ENCODE measurements around the gene DACT3.
A peak's percentile ranks its signal among the peaks of the same experiment; 100 is the strongest.

The DACT3 gene

GRCh38 chr19:46665072-46665471, 4.1 kb upstream of the DACT3 start:
- DNase-seq (ENCODE audit: low read depth), result no peak

GRCh38 chr19:46661735-46662592, 982 bp upstream of the DACT3 start:
- peak; percentile 70 for DNase-seq (ENCODE audit: low read depth)

DNA sequence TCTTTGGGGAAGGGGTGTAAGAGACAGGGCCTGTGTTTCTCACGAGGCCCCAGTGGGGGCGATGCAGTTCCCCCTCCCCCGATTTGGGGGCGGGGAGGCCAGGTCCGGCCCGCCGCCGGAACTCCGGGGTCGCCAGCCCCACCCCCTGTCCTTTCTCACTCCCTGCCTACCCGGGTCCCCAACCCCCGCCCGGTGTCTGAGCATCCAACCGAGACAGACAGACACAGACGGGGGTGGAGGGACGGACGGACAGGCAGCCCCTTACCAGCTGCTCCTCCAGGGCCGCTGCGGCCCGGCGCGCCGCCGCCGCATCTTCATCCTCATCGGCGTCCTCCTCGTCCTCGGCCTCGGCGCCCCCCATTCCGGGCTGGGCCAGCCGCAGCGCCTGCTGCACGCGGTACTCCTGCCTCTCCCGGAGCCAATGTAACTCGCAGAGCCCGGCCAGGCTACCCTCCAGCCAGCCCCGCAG, 397 bp downstream of the DACT3 start:
- no peak for DNase-seq (ENCODE audit: low read depth)

GRCh38 chr19:46660008-46660517, 919 bp downstream of the DACT3 start:
- DNase-seq (ENCODE audit: low read depth), result no peak

DNA sequence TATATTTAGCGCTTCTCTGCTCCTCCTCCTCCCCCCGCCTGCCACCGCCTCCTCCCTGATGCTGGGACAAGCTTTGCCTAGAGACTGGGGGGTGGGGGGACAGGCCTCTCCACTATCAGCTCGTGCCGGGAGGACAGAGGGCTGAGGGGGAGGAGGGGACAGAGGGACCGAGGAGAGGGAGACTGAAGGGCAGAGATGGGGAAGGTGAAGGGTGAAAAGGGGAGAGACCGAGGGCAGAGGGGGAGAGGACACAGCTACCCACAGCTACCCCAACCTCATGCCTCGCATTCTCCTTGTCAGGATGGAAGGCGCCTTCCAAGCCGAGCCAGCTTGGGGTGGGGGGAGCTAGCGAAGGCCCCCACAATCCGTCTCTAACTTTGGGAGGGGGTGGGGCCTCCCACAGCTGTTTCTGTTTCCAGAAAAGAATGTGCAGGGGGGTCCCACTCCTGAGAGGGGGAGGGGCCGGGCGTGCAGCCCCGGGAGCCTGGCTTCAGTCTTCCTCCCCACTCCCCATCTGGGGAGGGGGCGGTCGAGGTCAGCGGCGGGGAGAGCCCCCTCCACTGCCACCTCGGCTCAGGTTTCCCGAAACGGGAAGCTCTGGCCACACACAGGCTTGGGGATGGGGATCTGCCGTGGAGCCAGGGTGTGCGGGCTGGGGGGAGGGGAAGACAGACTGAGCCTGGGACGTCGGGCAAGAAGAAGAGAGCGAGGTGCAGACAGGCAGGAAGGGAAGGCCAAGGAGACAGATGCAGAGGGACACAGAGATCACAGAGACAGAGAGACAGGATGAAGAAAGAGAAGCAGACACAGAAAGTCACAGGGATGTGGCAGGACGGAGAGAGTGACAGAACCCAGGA, 1.6 kb downstream of the DACT3 start:
- no peak for DNase-seq (ENCODE audit: low read depth)

DNA sequence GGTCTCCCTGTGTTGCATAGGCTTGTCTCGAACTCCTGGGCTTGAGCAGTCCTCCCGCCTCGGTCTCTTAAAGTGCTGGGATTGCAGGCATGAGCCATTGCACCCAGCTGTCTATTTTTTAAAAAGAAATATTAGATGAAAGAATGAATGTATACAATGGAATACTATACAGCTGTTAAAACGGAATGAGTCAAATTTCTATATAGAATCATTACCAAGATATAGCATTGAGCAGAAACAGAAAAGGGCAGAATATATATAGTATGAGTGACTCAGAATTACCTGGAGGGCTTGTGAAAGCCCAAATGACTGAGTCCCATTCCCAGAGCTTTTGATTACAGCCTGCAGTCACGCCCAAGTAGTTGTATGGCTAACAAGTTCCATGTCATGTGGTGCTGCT, 4.4 kb downstream of the DACT3 start:
- no peak for DNase-seq (ENCODE audit: low read depth)

DNA sequence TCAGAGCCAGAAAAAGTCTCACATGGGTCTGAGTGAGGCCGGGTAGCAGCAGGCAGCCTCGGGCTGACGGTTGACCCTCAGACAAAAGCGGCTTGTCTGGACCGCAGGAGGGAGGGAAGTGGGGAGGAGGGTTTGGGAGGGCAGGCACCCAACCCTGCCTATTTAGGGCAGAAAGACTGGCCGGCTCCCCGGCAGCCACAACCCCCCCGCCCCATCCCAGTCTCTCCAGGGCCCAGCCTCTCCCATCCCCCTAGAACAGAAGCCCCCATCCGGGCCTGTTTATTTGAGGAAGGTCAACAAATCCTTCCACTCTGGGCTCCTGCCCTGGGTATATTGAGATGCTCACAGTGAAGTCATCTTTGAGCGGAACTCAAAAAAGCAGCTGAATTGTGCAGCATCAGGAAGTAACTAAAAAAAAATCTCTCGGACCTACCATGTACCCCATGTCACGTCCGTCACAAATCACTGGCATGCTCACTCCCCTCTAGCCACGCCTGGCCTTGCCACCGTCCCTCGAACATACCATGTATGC, 6.3 kb downstream of the DACT3 start:
- DNase-seq (ENCODE audit: low read depth), result no peak

DNA sequence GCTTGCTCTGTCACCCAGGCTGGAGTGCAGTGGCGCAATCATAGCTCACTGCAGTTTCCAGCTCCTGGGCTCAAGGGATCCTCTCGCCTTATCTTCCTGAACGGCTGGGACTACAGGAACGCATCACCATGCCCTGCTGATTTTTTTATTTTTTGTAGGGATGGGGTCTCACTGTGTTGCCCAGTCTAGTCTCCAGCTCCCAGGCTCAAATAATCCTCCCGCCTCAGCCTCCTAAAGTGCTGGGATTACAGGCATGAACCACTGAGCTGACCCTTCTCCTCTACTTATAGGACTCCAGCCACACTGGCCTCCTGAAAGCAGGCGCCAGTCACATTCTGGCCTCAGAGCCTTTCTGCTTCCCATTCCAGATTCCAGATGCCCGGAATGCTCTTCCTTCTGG, 10.5 kb downstream of the DACT3 start:
- DNase-seq (ENCODE audit: low read depth), result no peak

DNA sequence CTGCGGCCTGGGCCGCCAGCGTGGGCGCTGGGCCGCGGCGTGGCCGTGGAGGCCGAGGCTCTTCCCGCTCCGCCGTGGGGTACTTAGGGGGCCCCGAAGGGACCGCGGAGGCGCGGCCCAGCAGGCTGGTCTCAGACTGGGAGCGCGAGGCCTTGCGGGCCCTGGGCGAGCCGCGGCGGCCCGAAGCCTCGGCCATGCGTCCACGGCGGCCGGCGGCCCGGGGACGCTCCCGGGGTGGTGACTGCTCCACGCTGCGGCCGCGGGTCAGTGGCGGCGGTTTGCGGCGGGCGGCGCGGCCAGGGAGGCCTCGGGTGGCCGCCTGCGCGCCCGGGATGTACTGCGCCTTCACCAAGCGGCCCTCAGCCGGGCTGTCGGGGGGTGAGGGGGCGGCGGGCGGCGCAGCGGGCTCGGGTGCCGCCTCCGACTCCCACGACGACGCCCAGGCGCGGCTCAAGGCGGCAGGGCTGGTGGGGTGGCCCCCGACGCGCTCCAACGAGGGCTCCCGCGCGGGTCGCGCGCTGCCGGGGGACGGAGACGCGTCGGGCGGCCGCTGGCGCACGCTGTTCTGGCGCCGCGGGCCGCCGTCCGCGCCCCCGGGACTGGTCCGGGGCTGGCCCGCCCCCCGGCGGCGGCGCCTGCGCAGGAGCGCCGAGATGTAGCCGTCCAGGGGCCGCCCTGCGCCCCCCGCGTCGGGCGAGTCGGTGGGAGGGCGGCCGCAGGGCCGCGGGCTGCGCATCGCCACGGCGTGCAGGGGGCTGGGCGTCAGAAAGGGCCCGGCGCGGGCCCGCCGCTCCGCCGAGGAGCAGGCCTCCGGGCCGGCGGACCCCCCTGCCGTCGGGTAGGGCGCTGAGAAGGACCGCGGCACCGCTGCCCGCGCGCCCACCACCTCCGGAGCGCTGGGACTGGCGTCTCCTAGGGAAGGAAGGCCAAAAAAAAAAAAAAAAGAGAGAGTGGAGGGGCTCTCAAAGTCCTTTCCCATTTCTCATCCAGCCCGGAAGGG, 11.7 kb downstream of the DACT3 start:
- no peak for DNase-seq (ENCODE audit: low read depth)

DNA sequence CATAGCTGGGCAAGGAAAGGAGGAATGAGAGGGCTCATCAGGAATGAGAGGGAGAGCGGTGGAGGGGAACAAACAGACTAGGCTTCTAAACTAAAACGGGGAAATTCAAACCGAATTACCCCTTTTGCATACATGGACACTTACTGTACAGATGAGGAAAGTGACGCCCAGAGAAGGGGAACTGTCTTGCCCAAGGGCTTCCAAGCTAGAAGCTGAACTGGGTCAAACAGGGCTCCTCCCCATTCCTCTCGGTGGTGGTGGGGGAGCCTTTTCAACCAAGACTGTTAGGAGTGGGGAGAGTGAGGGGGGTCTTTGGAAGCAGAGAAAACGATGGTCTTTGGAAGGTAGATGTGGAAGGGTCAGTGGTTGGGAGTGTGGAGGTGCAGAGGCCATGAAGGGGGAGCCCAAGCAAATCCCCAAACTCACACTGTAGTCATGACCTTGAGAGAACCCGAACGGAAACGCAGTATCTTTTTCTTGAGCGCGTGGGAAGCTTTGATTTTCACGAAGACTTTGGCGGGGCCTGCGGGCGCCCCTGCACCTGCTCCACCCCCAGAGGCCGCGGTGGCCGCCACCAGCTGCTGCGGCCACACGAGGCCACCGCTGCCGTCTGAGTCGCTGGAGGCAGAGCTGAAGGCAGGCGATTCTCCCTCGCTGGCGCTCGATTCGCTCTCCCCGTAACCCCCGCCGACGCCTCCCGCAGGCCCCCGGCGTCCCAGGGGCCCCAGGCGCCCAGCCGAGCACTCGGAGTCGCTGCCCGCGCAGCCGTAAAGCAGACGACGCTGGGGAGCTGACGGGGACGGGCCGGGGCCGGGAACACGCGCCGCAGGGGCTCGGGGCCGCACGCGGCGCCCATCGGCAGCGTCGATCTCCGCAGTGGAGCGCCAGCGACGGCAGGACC, 12.7 kb downstream of the DACT3 start:
- DNase-seq (ENCODE audit: low read depth), result no peak

GRCh38 chr19:46646402-46646801, 14.6 kb downstream of the DACT3 start:
- no peak for DNase-seq (ENCODE audit: low read depth)

DNA sequence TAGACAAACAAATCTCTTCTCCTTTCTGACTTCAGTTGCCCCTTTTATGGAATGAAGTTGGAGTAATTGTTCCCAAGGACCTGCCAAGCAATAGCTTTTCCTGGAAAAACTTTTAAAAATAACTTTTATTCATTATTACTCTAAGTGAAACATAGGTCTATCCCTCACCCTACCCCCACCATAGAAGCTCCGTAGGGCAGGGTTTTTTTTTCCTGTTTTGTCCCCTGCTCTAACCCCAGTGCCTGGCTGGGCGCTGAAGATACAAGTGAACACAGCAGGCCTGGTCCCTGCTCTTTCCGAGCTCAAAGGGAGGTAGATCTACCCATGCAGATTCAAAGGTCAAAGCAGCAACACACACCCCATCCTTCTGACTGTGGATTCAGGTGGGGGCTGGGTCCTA, 16.3 kb downstream of the DACT3 start:
- DNase-seq (ENCODE audit: low read depth), result no peak

- DNase-seq (ENCODE audit: low read depth), result no peak
Measured at GRCh38 chr19:46640656-46641055, 20.3 kb downstream of the DACT3 start.

DNA sequence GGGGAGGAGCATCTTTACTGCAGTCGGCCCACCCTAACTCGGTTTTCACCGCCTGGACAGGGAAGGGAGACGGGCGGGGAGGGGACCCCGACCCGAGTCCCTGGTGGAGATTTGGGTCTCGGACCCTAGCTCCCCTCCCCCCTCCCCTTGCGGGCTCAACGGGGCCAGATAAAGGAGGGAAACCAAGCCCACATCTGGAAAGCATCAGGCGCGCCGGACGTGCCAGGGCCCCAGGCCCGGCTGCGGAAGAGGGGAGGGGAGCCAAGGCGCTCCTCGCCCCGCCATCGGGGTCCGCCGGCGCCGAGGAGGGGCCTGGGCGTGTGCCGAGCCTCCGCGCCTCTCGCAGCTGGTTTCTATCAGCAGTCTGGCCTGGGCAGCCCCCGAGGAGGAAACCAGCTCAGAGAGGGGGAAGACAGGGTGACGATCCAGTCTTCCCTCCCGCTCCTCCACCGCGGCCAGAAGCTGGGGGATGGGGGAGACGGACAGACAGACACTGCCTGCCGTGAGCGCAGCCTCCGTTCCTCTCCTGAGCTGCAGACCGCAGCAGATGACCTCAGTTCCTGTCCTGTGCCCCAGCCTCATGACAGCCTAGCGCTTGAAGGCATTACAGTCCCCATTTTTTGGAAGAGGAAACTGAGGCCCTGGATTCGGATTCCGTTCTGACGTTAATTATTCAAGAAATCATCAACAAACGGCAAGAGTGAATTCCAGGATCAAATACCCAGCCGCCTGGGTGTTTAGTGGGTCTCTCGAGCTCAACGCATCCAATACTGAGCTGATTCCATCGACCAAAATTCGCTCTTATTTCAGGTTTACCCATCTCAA, 21.4 kb downstream of the DACT3 start:
- DNase-seq (ENCODE audit: low read depth), result no peak

DNA sequence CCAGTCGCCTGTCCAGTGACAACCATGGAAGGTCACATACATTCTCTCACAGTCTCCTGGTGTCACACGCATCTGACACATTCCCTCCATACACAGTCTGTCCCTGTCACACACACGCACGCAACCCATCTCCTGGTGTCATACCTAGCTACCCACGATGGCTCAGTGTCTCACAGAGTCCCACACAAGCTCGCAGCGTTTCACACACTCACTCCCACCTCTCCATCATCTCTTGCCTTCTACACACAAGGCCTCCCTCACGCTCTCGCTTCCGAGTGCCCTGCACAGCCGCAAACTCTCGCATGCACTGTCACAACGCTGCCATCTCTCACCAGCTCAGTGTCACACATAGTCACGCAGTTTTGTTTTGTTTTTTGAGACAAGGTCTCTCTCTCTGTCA, 23.8 kb downstream of the DACT3 start:
- DNase-seq (ENCODE audit: low read depth), result no peak

GRCh38 chr19:46635920-46636761, 24.8 kb downstream of the DACT3 start, which contains the start of gene GNG8:
Gene GNG8, minus strand, starts transcription at chr19:46636202. Its CDS starts 1,520 bp downstream, at chr19:46634682.
- DNase-seq (ENCODE audit: low read depth), result no peak

DNA sequence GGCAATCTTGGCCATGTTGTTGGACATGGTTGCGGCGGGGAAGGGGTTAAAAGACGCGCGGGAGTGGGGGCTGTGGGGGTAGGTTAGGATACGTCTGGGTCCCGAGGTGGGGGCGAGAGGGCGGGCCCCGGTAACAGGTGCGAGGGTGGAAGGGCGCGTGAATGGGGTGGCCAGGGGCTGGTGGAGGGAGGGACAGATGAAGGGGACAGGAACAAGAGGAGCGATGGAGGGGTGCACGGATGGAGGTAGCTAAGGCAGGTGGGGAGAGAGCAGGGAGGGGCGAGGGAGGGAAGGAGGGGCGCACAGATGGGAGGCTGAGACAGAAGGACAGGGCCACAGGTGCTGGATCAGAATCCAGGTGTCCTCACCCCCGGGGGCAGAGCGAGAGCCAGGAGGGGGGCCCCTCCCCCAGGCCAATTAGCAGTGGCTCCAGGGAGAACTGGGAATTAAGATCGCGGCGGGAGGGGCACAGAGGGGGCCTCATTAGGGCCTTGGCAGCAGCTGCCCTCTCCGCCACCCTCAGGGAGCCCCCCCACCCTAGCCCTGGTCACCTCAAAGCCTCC, 26.2 kb downstream of the DACT3 start:
- DNase-seq (ENCODE audit: low read depth), result no peak

Data from T follicular helper cell (primary cell).